NB4 (cell line): ENCODE data around the gene PPP1R17.

ENCODE experiments used
- POLR2A ChIP-seq: IDR thresholded peaks from 2 replicates; pipeline ENCODE4 v1.6.1; 2011; ENCODE audit warnings: mild to moderate bottlenecking; ENCODE audit not compliant: insufficient read length; ENCODE audit errors: extremely low read depth
- TF ChIP-seq, protein P1 (sequence below): IDR thresholded peaks from 2 replicates; pipeline ENCODE4 v1.6.1; 2011; ENCODE audit warnings: low read depth, low read length

DNA sequence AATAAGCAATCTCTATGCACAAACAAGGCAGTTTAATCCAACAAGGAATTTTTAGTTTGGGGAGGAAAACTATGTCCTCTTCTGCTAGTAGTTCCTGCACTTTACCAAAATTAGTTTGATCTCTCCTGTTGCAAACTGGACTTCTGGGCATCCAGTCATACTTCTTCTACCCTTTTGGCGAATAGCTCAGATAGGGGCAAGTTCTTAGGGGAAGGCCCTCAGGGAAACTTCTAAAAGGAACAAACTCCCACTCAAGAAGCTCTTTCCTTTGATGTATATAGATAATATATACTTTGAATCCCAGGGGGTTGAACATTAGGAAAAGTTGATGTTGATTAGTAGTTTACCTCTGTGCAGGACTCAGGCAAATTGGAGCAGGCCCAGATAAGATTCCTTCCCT, 21.5 kb upstream of the PPP1R17 start:
- TF ChIP-seq, protein P1, sequence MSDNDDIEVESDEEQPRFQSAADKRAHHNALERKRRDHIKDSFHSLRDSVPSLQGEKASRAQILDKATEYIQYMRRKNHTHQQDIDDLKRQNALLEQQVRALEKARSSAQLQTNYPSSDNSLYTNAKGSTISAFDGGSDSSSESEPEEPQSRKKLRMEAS = no peak
- no peak for TF ChIP-seq POLR2A
